ENCODE measurements around the gene FBXO2.

The FBXO2 gene

GRCh38 chr1:11685210-11685752, 31.1 kb upstream of the FBXO2 start:
- H3K4me1 ChIP-seq (ENCODE audit: insufficient read depth, low read length, poor library complexity, severe bottlenecking) = peaks cover 54% of the 10 kb centered on the region
- no peaks in the 10 kb centered on the region for H3F3A ChIP-seq (ENCODE audit: low read depth)

GRCh38 chr1:11684070-11684469, 29.8 kb upstream of the FBXO2 start:
- no peak for TF ChIP-seq CTCF (conservative IDR thresholded peaks at IDR 0.05; ENCODE audit: low read length)
- no peak for TF ChIP-seq EZH2phosphoT487 (IDR thresholded peaks at IDR 0.05; ENCODE audit: borderline replicate concordance)
- H3K36me3 ChIP-seq (ENCODE audit: insufficient read depth, low read length) = no peaks in the 10 kb centered on the region
- H4K20me1 ChIP-seq (ENCODE audit: insufficient read depth, low read length, poor library complexity, severe bottlenecking) = peaks cover 7% of the 10 kb centered on the region
- no peak overlapping the region for H2AFZ ChIP-seq (ENCODE audit: low read length)
- H3K27me3 ChIP-seq (ENCODE audit: insufficient read depth, low read length, poor library complexity, severe bottlenecking) = no peaks in the 10 kb centered on the region
- H3K9me2 ChIP-seq (replicated peaks; ENCODE audit: low read depth, low read length) = no peaks in the 10 kb centered on the region
- H3F3A ChIP-seq (ENCODE audit: low read depth) = no peaks in the 10 kb centered on the region
- peaks cover 88% of the 10 kb centered on the region for H3K79me2 ChIP-seq (ENCODE audit: insufficient read depth, low read length)
- H3K9ac ChIP-seq (ENCODE audit: low read depth, low read length, poor library complexity, severe bottlenecking) = no peak overlapping the region
- no peak overlapping the region for H3K4me2 ChIP-seq (ENCODE audit: low read depth, low read length, poor library complexity, severe bottlenecking)
- H3K9me3 ChIP-seq (ENCODE audit: insufficient read depth, low read depth, low read length) = no peaks in the 10 kb centered on the region
- H3K4me1 ChIP-seq (ENCODE audit: insufficient read depth, low read length, poor library complexity, severe bottlenecking) = peaks cover 51% of the 10 kb centered on the region
- H3K4me3 ChIP-seq (ENCODE audit: low read length, poor library complexity, severe bottlenecking) = no peak overlapping the region

More at GRCh38 chr1:11685210-11685752, 31.1 kb upstream of the FBXO2 start:
- no peaks in the 10 kb centered on the region for H3K36me3 ChIP-seq (ENCODE audit: insufficient read depth, low read length)
- H3K9me2 ChIP-seq (replicated peaks; ENCODE audit: low read depth, low read length) = no peaks in the 10 kb centered on the region
- TF ChIP-seq EZH2phosphoT487 (IDR thresholded peaks at IDR 0.05; ENCODE audit: borderline replicate concordance) (no peak), CTCF (conservative IDR thresholded peaks at IDR 0.05; ENCODE audit: low read length) (0 out of 2 replicates have a peak, but pooled peaks have one; percentile 26)
- no peak overlapping the region for H3K4me2 ChIP-seq (ENCODE audit: low read depth, low read length, poor library complexity, severe bottlenecking)
- H4K20me1 ChIP-seq (ENCODE audit: insufficient read depth, low read length, poor library complexity, severe bottlenecking) = peaks cover 5% of the 10 kb centered on the region
- no peak overlapping the region for H2AFZ ChIP-seq (ENCODE audit: low read length)
- peaks cover 88% of the 10 kb centered on the region for H3K79me2 ChIP-seq (ENCODE audit: insufficient read depth, low read length)
- no peaks in the 10 kb centered on the region for H3K9me3 ChIP-seq (ENCODE audit: insufficient read depth, low read depth, low read length)
- H3K9ac ChIP-seq (ENCODE audit: low read depth, low read length, poor library complexity, severe bottlenecking) = no peak overlapping the region
- no peak overlapping the region for H3K4me3 ChIP-seq (ENCODE audit: low read length, poor library complexity, severe bottlenecking)
- no peaks in the 10 kb centered on the region for H3K27me3 ChIP-seq (ENCODE audit: insufficient read depth, low read length, poor library complexity, severe bottlenecking)

- Histone ChIP-seq H3K9ac (ENCODE audit: low read depth, low read length, poor library complexity, severe bottlenecking) (peak overlapping the region; percentile 87), H3F3A (ENCODE audit: low read depth) (no peaks in the 10 kb centered on the region), H4K20me1 (ENCODE audit: insufficient read depth, low read length, poor library complexity, severe bottlenecking) (peaks cover 7% of the 10 kb centered on the region), H3K36me3 (ENCODE audit: insufficient read depth, low read length) (no peaks in the 10 kb centered on the region), H3K4me1 (ENCODE audit: insufficient read depth, low read length, poor library complexity, severe bottlenecking) (peaks cover 40% of the 10 kb centered on the region), H3K9me2 (replicated peaks; ENCODE audit: low read depth, low read length) (no peaks in the 10 kb centered on the region), H3K79me2 (ENCODE audit: insufficient read depth, low read length) (peaks cover 82% of the 10 kb centered on the region), H3K9me3 (ENCODE audit: insufficient read depth, low read depth, low read length) (no peaks in the 10 kb centered on the region), H2AFZ (ENCODE audit: low read length) (no peak overlapping the region), H3K4me3 (ENCODE audit: low read length, poor library complexity, severe bottlenecking) (peak overlapping the region; percentile 95), H3K27me3 (ENCODE audit: insufficient read depth, low read length, poor library complexity, severe bottlenecking) (no peaks in the 10 kb centered on the region), H3K4me2 (ENCODE audit: low read depth, low read length, poor library complexity, severe bottlenecking) (peak overlapping the region; percentile 91)
- TF ChIP-seq EZH2phosphoT487 (IDR thresholded peaks at IDR 0.05; ENCODE audit: borderline replicate concordance) (no peak), CTCF (conservative IDR thresholded peaks at IDR 0.05; ENCODE audit: low read length) (no peak)
Observed at GRCh38 chr1:11682799-11683198, 28.6 kb upstream of the FBXO2 start.
